ENCODE results near the gene LENG8.

GRCh38 chr19:54460230-54461005 is 11.4 kb downstream of the LENG8 start:
- TF ChIP-seq BHLHE40 (IDR thresholded peaks at IDR 0.05; ENCODE audit: low read depth, low read length), result no peak
- TF ChIP-seq RCOR1 (IDR thresholded peaks at IDR 0.05; ENCODE audit: insufficient replicate concordance, low read length), result no peak
- TF ChIP-seq POLR2A (IDR thresholded peaks at IDR 0.05; ENCODE audit: low read depth, low read length), result no peak
- no peak for TF ChIP-seq RAD21 (IDR thresholded peaks at IDR 0.05; ENCODE audit: low read length)
- no peak for TF ChIP-seq CTCF (conservative IDR thresholded peaks at IDR 0.05; ENCODE audit: low read depth, low read length)
- TF ChIP-seq MXI1 (IDR thresholded peaks at IDR 0.05; ENCODE audit: borderline replicate concordance, low read depth, low read length), result no peak
- no peak for TF ChIP-seq USF2 (IDR thresholded peaks at IDR 0.05; ENCODE audit: low read depth, low read length)
- TF ChIP-seq NFE2L2 (IDR thresholded peaks at IDR 0.05; ENCODE audit: low read depth, low read length), result no peak
- no peak for TF ChIP-seq MAFK (IDR thresholded peaks at IDR 0.05; ENCODE audit: low read depth, low read length)

All from IMR-90 (cell line).